Iris pigment epithelial cell (primary cell): Measurements from ENCODE around the gene NACC2.
"Not testable (repeated sequence)": the region's sequence is repeated elsewhere in the genome, so short reads cannot be mapped to it uniquely, and the experiment has no call there.

Experiments used
- DNase-seq: peaks from one replicate; pipeline ENCODE4 v3.0.0-alpha.2; 2011; ENCODE audit warnings: low read depth

NACC2 gene

GRCh38 chr9:136044971-136045594 lies 50.0 kb downstream of the NACC2 start:
- no peak for DNase-seq

DNA sequence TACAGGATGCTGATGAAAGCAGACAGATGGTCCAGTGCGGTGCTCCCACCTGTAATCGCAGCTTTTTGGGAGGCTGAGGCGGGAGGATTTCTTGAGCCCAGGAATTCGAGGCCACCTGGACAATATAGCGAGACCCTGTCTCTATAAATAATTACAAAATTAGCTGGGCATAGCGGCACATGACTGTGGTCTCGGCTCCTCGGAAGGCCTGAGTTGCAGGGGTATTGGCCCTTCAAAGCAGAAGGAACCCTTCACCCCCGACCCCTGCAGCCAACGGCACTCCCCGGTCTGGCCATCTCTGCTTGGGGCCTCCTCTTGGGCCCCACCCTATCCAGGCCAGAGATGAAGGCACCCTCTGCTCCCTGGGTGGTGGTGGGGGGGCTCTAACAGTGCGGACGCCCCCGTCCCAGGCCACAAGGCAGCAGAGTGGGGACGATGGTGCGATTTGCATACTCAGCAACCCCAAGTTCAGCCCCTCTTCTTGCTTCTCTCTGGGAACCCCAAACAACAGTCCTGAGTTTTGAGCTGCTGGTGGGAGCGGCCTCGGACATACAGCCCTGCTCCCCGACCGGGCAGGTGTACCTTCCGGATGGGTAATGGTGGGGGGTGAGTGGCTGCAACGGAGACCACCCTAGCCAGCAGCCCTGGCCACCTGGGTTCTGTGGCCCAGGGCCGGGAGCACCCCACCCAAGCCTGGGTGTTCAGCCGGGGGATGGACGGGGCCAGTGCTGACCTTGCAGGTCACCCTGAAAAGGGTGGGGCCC lies 50.7 kb downstream of the NACC2 start:
- DNase-seq, result no peak

GRCh38 chr9:136043441-136043991 lies 51.6 kb downstream of the NACC2 start:
- no peak for DNase-seq

DNA sequence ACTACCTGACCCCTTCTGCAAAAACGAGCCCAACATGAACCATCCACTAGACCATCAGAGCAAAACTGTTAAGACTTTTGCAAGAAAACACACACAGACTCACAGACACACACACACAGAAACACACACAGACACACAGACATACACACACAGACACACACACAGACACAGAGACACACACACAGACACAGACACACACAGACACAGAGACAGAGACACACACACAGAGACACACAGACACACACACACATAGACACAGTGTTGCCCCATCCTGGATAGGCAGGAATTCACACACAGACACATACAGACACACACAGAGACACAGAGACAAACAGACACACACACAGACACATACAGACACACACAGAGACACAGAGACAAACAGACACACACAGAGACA lies 52.5 kb downstream of the NACC2 start:
- DNase-seq, result no peak

- not testable (repeated sequence) for DNase-seq
Observed at GRCh38 chr9:136040848-136041247, 54.2 kb downstream of the NACC2 start.

DNA sequence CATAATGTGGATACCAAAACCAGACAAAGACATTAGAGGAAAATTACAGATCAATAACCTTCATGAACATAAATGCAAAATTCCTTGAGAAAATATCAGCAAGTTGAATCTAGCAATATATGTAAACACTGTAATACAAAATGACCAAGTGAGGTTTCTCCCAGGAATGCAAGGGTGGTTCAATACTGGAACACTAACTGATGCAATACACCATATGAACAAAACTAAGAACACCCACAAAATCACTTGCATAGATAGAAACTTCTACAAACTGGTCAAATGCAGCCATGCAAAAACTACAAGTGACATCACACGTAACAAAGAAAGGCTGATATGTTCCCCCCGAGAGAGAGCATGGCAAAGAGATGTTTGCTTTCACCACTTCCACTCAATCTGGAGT lies 55.6 kb downstream of the NACC2 start:
- no peak for DNase-seq

DNA sequence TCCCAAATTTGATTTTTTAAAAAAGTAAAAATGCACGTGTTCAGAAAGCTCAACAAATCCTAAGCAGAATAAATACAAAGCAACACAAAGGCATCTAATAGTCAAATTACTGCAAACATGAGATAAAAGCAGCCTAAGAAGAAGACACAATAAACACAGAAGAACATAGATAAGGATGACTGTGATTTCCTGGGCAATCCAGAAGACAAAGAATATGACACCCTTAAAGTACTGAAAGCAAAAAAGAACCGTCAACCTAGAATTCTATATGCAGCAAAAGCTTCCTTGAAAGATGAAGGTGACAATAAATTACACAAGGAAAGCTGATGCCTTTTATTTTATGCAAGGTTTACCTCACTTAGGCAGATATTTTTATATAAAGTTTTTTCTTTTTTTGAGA lies 58.2 kb downstream of the NACC2 start:
- no peak for DNase-seq

DNA sequence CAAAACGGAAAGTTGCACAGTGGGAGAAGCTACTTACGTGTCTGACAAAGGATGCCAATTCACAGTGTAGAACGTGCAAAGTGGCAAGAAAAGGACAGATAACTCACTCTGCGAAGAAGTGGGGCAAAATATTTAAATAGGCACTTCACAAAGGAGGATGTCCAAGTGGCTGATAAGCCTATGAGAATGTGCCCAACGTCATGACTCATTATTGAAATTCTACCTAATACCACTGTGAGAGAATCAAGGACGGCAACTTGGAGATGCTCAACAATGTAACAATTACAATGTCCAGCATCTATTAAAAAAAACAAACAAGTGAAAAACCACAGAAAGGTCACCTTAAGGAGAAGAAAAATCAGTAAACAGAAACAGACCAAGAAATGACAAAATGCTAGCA lies 59.0 kb downstream of the NACC2 start:
- peak; percentile 70 for DNase-seq

DNA sequence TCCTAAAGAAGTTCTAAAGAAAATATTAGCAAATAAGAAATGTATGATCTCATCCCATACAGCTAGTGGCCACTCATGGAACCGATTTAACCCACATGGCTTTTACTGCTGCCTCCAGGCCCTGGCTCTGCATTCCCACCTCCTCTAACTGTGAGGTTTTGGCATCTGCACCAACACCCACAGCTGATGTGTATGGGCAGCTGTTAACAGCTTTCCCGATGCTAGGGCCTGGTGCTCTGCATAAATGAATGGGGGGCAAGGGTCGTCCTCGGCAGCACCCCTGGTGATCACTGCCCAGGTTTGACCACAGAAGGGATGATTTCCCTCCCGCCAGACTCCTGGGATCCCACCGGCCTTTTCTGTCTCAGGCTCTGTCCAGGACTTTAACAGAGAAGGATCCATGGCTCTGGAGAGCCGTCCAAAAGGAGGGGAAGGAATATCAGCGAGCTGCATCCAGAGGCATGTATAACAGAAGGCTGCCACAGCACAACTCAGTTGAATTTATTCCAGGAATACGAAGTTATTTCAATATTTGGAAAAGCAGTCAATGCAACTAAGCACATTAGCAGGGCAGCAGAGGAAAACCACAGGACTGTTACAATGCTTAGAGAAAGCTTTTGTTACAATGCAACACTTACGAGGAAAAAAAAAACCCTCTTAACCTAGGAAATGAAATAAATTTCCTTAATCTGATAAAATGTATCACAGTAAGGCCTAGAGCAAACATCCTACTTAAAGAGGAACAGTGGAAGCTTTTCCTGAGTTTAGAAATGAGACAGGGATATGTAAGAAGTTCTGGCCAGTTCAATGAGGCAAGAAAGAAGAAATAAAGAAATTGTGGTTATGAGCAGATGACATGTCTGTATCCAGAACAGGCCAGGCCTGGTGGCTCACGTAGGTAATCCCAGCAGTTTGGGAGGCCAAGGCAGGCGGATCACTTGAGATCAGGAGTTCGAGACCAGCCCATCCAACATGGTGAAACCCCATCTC lies 63.1 kb downstream of the NACC2 start:
- DNase-seq, result no peak

GRCh38 chr9:136031094-136031493 lies 64.0 kb downstream of the NACC2 start:
- DNase-seq, result no peak

DNA sequence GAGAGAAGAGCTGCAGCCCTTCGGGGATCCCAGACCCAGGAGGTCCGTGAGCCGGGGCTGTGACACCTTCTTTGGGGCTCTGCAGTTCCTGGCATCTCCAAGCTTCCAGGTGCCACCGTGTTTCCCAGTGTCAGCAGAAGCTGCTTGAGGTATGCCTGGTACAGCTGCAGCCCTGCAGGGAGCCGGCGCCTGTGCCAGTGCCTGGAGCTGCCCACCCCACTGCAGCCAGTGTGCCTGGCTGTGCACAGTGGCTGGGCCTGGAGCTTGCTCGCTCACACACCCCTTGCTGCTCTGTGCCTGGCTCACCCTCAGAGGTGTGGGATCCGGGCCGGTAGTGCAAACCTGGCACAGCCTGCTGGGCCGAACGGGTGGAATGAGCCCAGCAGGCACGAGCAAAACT lies 65.5 kb downstream of the NACC2 start:
- DNase-seq, result no peak

DNA sequence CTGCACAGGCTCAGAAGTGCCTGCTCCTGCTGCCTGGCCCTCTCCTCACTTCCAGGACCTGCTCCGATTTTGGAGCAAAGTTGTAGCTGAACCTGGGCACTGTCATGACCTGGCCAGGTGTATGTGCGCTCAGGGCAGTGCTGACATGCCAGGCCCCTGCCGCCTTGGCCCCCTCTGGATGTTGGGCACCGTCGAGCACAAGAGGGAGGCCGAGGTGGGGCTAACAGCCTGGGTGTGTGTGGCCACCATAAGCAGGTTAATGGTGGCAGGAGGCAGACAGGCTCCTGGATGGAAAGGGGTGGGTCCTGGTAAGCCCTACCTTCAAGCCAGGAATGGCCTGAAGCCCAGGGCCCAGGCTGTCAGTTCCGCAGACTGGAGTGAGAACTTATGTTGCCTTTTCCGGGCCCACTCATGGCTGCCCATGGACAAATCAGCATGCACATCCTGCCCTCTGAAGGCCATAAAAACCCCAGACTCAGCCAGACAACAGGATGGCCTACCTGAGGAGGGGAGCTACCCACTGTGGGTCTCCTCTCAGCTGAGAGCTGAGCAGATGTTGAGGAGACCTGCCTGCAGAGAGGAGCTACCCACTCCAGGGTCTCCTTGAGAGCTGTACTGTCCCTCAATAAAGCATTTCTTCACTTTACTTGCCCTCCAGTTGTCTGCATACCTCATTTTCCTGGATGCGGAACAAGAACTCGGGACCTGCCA lies 66.2 kb downstream of the NACC2 start:
- DNase-seq, result no peak

GRCh38 chr9:136026943-136027289 lies 68.2 kb downstream of the NACC2 start:
- DNase-seq, result not testable (repeated sequence)

DNA sequence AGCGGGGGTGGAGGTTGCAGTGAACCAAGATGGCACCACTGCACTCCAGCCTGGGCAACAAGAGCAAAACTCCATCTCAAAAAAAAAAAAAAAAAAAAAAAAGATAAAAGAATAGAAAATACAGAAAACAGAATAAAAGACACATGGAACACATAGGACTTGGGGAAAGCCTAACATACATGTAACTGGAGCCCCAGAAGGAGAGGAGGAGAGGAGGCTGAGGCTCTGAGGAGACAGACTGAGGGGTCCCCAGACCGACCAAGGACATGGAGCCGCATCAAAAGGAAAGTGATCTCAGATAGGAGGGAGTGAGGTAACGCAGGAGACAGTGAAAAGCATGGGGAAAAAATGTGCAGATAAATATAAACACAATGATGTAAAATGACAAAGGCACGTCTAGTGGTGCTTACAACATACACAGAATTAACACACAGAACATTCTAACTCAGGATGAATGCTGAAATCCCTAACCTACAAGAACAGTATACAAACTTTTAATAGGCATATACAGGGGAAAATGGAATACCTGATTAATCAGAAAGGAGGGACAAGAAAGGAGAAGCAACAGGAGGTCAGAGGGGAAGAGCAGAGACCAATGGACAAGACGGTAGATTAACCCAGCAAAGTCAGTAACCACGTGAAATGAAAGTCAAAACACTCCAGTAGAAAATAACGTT lies 68.7 kb downstream of the NACC2 start:
- peak; percentile 17 for DNase-seq

- no peak for DNase-seq
Observed at GRCh38 chr9:136025481-136025880, 69.6 kb downstream of the NACC2 start.

DNA sequence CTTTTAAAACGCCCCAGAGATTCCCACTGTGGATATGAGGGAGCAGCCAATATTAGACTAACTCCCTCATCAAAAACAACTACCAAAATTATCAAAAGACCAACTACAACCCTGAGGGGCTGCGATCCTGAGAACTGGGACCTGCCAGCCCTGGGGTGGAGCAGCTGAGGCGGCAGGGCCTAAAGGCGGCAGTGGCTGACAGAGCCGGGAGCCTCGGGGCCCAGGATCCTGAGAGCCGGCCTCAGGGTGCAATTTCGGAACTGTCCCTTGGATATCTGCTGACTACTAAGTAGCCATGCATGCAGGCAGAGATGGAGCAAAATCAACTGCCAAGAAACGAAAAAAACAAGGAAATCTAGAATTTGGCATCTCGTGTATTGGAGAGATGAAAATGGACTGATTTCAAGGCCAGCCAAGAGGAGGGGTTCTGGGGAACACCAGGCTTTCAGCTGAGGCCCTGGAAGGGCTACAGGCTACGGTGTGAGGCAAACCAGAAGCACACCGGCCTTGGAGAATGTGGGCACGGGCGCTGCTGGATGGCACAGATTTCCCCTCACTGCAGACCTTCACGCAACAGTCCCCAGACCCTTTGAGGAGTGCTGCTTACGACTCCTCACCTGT lies 70.3 kb downstream of the NACC2 start:
- no peak for DNase-seq

DNA sequence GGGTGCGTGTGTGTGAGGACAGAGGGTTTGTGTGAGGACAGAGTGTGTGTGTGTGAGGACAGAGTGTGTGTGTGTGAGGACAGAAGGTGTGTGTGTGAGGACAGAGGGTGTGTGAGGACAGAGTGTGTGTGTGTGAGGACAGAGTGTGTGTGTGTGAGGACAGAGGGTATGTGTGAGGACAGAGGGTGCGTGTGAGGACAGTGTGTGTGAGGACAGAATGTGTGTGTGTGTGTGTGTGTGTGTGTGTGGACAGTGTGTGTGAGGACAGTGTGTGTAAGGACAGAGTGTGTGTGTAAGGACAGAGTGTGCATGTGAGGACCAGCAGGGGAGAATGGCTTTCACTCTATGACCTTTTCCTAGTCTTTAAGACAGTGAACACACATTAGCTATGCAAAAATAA lies 70.8 kb downstream of the NACC2 start:
- DNase-seq, result no peak

DNA sequence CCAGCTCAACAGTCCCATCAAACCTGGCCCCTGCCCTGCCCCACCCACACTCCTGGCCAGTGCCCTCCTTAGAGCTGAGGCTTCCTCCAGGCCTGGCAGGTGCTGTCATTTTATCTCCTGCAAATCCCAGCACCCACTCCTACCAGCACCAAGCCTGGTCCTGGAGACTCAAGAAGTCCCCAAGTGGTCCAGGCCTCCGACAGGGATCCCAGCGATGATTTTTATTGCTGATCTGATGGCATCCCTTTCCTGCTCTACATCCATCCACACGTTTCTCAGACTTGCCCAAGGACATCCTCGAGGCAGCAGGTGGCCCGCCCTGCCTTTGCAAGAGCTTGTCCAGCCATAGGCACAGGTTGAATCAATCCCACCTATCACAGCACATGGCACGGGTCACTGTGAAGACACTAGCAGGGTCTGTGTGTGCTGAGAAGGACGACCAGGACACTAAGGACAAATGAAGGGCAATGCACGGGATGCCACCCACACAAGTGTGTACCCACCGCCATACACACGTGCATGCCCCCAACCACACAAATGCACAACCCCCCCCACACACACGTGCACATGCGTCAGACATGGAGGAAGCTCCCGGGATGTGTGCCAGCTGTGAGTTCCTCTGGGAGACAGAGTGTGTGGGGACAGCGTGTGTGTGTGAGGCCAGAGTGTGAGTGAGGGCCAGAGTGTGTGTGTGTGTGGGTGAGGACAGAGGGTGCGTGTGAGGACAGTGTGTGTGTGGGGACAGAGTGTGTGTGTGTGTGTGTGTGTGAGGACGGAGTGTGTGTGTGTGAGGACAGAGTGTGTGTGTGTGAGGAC lies 71.5 kb downstream of the NACC2 start:
- DNase-seq, result peak; percentile 66

DNA sequence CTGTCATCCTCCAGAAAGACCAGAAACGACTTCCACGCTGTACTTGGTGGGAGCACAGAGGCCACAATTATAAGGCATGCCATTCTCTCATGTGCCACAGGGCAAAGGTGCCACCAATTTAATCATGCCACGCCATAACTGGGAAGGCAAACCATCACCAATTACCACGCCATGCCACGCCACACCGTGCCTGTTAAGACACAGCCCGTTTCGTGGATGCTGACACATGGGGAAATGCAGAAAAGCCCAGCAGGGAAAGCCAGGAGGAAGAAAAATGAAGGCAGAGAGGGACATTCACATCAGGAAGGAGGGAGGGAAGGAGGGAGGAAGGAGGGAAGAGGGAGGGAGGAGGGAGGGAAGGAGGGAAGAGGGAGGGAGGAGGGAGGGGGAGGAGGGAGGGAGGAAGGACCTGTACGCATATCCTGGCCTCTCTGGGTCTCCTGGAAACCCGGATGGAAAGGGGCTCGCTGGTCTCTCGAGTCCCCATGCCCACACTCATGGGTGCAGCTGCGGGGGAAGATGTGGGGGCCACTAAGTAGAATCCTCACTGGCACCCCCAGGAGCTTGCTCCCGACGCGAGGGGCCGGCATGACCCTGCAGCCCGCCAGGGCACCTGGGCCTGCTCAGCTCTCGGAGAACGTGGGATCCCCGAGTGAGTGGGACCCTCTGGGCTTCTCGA lies 72.2 kb downstream of the NACC2 start:
- DNase-seq, result no peak
